ENCODE data around the gene C12orf56.

The C12orf56 gene

GRCh38 chr12:64252681-64253080, 137.9 kb downstream of the C12orf56 start:
- DNase-seq: no peak
- ChIA-PET CTCF (interaction anchor here (0.9 to 1.4 kb wide), 2 partner anchors 9 to 20 kb away, joined by 3 read pairs; no protein-coding TSS in a partner anchor), POLR2A (no interaction called here)
- Histone ChIP-seq H3K9me3 (ENCODE audit: control extremely low read depth in 1 of 5, control insufficient read depth in 4 of 5, insufficient read depth in 2 of 5, low read depth in 1 of 5, low read length in 4 of 5) (no peaks in the 10 kb centered on the region), H3K27me3 (replicated peaks in 2 of 5; ENCODE audit: control insufficient read depth in 4 of 5, insufficient read depth in 5 of 5, low read length in 4 of 5) (no peaks in the 10 kb centered on the region), H3K4me3 (ENCODE audit: control insufficient read depth in 1 of 7, extremely low read depth in 1 of 7, insufficient read depth in 4 of 7, low read depth in 2 of 7, low read length in 6 of 7) (no peak overlapping the region), H3K36me3 (ENCODE audit: control insufficient read depth in 4 of 4, insufficient read depth in 4 of 4, low read length in 3 of 4) (no peaks in the 10 kb centered on the region), H3K4me1 (ENCODE audit: control extremely low read depth in 1 of 4, control insufficient read depth in 4 of 4, insufficient read depth in 4 of 4, low read length in 3 of 4) (peaks cover 0 to 3% (median 0%) of the 10 kb centered on the region in 4 experiments), H3K27ac (ENCODE audit: insufficient read depth in 1 of 2, low read depth in 1 of 2, low read length in 2 of 2, poor library complexity in 1 of 2, severe bottlenecking in 2 of 2) (no peak overlapping the region)
- WGBS (ENCODE audit: insufficient coverage): 100% methylated on average over 1 of the region's 3 CpGs

- H3K4me3 ChIP-seq (ENCODE audit: control insufficient read depth in 1 of 7, extremely low read depth in 1 of 7, insufficient read depth in 4 of 7, low read depth in 2 of 7, low read length in 6 of 7): no peak overlapping the region
- no peaks in the 10 kb centered on the region for H3K27me3 ChIP-seq (replicated peaks in 2 of 5; ENCODE audit: control insufficient read depth in 4 of 5, insufficient read depth in 5 of 5, low read length in 4 of 5)
- CTCF ChIA-PET: interaction anchor here (1.0 to 1.8 kb wide), 2 partner anchors 13 to 400 kb away, joined by 3 to 6 read pairs; partner anchors contain the start of gene SRGAP1
- POLR2A ChIA-PET: interaction anchor here (0.6 kb wide), 1 partner anchor 394 kb away, joined by 3 read pairs; no protein-coding TSS in a partner anchor
- H3K4me1 ChIP-seq (ENCODE audit: control extremely low read depth in 1 of 4, control insufficient read depth in 4 of 4, insufficient read depth in 4 of 4, low read length in 3 of 4): no peaks in the 10 kb centered on the region
- no peak overlapping the region for H3K27ac ChIP-seq (ENCODE audit: insufficient read depth in 1 of 2, low read depth in 1 of 2, low read length in 2 of 2, poor library complexity in 1 of 2, severe bottlenecking in 2 of 2)
- no peak for DNase-seq
- no peaks in the 10 kb centered on the region for H3K9me3 ChIP-seq (ENCODE audit: control extremely low read depth in 1 of 5, control insufficient read depth in 4 of 5, insufficient read depth in 2 of 5, low read depth in 1 of 5, low read length in 4 of 5)
- WGBS (ENCODE audit: insufficient coverage): 100% methylated on average over 3 of the region's 4 CpGs
- H3K36me3 ChIP-seq (ENCODE audit: control insufficient read depth in 4 of 4, insufficient read depth in 4 of 4, low read length in 3 of 4): no peaks in the 10 kb centered on the region
These were observed 146.7 kb downstream of the C12orf56 start for GRCh38 chr12:64243809-64244208.

GRCh38 chr12:64240781-64241180, 149.8 kb downstream of the C12orf56 start:
- POLR2A ChIA-PET: no interaction called here
- H3K9me3 ChIP-seq (ENCODE audit: control extremely low read depth in 1 of 5, control insufficient read depth in 4 of 5, insufficient read depth in 2 of 5, low read depth in 1 of 5, low read length in 4 of 5): no peaks in the 10 kb centered on the region
- H3K27me3 ChIP-seq (replicated peaks in 2 of 5; ENCODE audit: control insufficient read depth in 4 of 5, insufficient read depth in 5 of 5, low read length in 4 of 5): no peaks in the 10 kb centered on the region
- no peak overlapping the region for H3K4me3 ChIP-seq (ENCODE audit: control insufficient read depth in 1 of 7, extremely low read depth in 1 of 7, insufficient read depth in 4 of 7, low read depth in 2 of 7, low read length in 6 of 7)
- H3K27ac ChIP-seq (ENCODE audit: insufficient read depth in 1 of 2, low read depth in 1 of 2, low read length in 2 of 2, poor library complexity in 1 of 2, severe bottlenecking in 2 of 2): no peak overlapping the region
- H3K4me1 ChIP-seq (ENCODE audit: control extremely low read depth in 1 of 4, control insufficient read depth in 4 of 4, insufficient read depth in 4 of 4, low read length in 3 of 4): peaks cover 0 to 2% (median 0%) of the 10 kb centered on the region in 4 experiments
- CTCF ChIA-PET: interaction anchor here (2.1 kb wide), 1 partner anchor 15 kb away, joined by 7 read pairs; no protein-coding TSS in a partner anchor
- H3K36me3 ChIP-seq (ENCODE audit: control insufficient read depth in 4 of 4, insufficient read depth in 4 of 4, low read length in 3 of 4): no peaks in the 10 kb centered on the region
- 100% methylated on average over 3 of the region's 3 CpGs for WGBS (ENCODE audit: insufficient coverage)
- no peak for DNase-seq

GRCh38 chr12:64237382-64237781, 153.2 kb downstream of the C12orf56 start:
- Histone ChIP-seq H3K36me3 (ENCODE audit: control insufficient read depth in 4 of 4, insufficient read depth in 4 of 4, low read length in 3 of 4) (no peaks in the 10 kb centered on the region), H3K9me3 (ENCODE audit: control extremely low read depth in 1 of 5, control insufficient read depth in 4 of 5, insufficient read depth in 2 of 5, low read depth in 1 of 5, low read length in 4 of 5) (no peaks in the 10 kb centered on the region), H3K27me3 (replicated peaks in 2 of 5; ENCODE audit: control insufficient read depth in 4 of 5, insufficient read depth in 5 of 5, low read length in 4 of 5) (no peaks in the 10 kb centered on the region), H3K27ac (ENCODE audit: insufficient read depth in 1 of 2, low read depth in 1 of 2, low read length in 2 of 2, poor library complexity in 1 of 2, severe bottlenecking in 2 of 2) (no peak overlapping the region), H3K4me1 (ENCODE audit: control extremely low read depth in 1 of 4, control insufficient read depth in 4 of 4, insufficient read depth in 4 of 4, low read length in 3 of 4) (peaks cover 0 to 2% (median 0%) of the 10 kb centered on the region in 4 experiments), H3K4me3 (ENCODE audit: control insufficient read depth in 1 of 7, extremely low read depth in 1 of 7, insufficient read depth in 4 of 7, low read depth in 2 of 7, low read length in 6 of 7) (no peak overlapping the region)
- POLR2A ChIA-PET: interaction anchor here (0.7 kb wide), 1 partner anchor 436 kb away, joined by 3 read pairs; no protein-coding TSS in a partner anchor
- CTCF ChIA-PET: interaction anchor here (0.9 to 1.2 kb wide), 3 partner anchors 18 to 406 kb away, joined by 3 to 4 read pairs (median 4); no protein-coding TSS in a partner anchor
- no peak for DNase-seq

GRCh38 chr12:64236549-64236948, 154.0 kb downstream of the C12orf56 start:
- Histone ChIP-seq H3K9me3 (ENCODE audit: control extremely low read depth in 1 of 5, control insufficient read depth in 4 of 5, insufficient read depth in 2 of 5, low read depth in 1 of 5, low read length in 4 of 5) (no peaks in the 10 kb centered on the region), H3K27me3 (replicated peaks in 2 of 5; ENCODE audit: control insufficient read depth in 4 of 5, insufficient read depth in 5 of 5, low read length in 4 of 5) (no peaks in the 10 kb centered on the region), H3K27ac (ENCODE audit: insufficient read depth in 1 of 2, low read depth in 1 of 2, low read length in 2 of 2, poor library complexity in 1 of 2, severe bottlenecking in 2 of 2) (no peak overlapping the region), H3K4me1 (ENCODE audit: control extremely low read depth in 1 of 4, control insufficient read depth in 4 of 4, insufficient read depth in 4 of 4, low read length in 3 of 4) (peaks cover 0 to 2% (median 0%) of the 10 kb centered on the region in 4 experiments), H3K36me3 (ENCODE audit: control insufficient read depth in 4 of 4, insufficient read depth in 4 of 4, low read length in 3 of 4) (no peaks in the 10 kb centered on the region), H3K4me3 (ENCODE audit: control insufficient read depth in 1 of 7, extremely low read depth in 1 of 7, insufficient read depth in 4 of 7, low read depth in 2 of 7, low read length in 6 of 7) (no peak overlapping the region)
- DNase-seq: peak in 1 of 3 donors; percentile 12
- CTCF ChIA-PET: interaction anchor here (0.5 to 1.6 kb wide), 4 partner anchors 8 to 559 kb away, joined by 3 to 5 read pairs (median 4); no protein-coding TSS in a partner anchor
- POLR2A ChIA-PET: interaction anchor here (0.7 kb wide), 1 partner anchor 435 kb away, joined by 3 read pairs; no protein-coding TSS in a partner anchor

GRCh38 chr12:64232196-64232595, 158.4 kb downstream of the C12orf56 start:
- 91% methylated on average over 1 of the region's 1 CpG for WGBS (ENCODE audit: insufficient coverage)
- H3K4me3 ChIP-seq (ENCODE audit: control insufficient read depth in 1 of 7, extremely low read depth in 1 of 7, insufficient read depth in 4 of 7, low read depth in 2 of 7, low read length in 6 of 7): no peak overlapping the region
- H3K27ac ChIP-seq (ENCODE audit: insufficient read depth in 1 of 2, low read depth in 1 of 2, low read length in 2 of 2, poor library complexity in 1 of 2, severe bottlenecking in 2 of 2): no peak overlapping the region
- H3K4me1 ChIP-seq (ENCODE audit: control extremely low read depth in 1 of 4, control insufficient read depth in 4 of 4, insufficient read depth in 4 of 4, low read length in 3 of 4): peaks cover 0 to 2% (median 0%) of the 10 kb centered on the region in 4 experiments
- H3K36me3 ChIP-seq (ENCODE audit: control insufficient read depth in 4 of 4, insufficient read depth in 4 of 4, low read length in 3 of 4): no peaks in the 10 kb centered on the region
- H3K9me3 ChIP-seq (ENCODE audit: control extremely low read depth in 1 of 5, control insufficient read depth in 4 of 5, insufficient read depth in 2 of 5, low read depth in 1 of 5, low read length in 4 of 5): no peaks in the 10 kb centered on the region
- CTCF ChIA-PET: interaction anchor here (1.5 kb wide), 1 partner anchor 21 kb away, joined by 3 read pairs; no protein-coding TSS in a partner anchor
- DNase-seq: no peak
- H3K27me3 ChIP-seq (replicated peaks in 2 of 5; ENCODE audit: control insufficient read depth in 4 of 5, insufficient read depth in 5 of 5, low read length in 4 of 5): no peaks in the 10 kb centered on the region
- POLR2A ChIA-PET: no interaction called here

GRCh38 chr12:64229796-64230195, 160.8 kb downstream of the C12orf56 start:
- Histone ChIP-seq H3K27ac (ENCODE audit: insufficient read depth in 1 of 2, low read depth in 1 of 2, low read length in 2 of 2, poor library complexity in 1 of 2, severe bottlenecking in 2 of 2) (no peak overlapping the region), H3K36me3 (ENCODE audit: control insufficient read depth in 4 of 4, insufficient read depth in 4 of 4, low read length in 3 of 4) (no peaks in the 10 kb centered on the region), H3K4me3 (ENCODE audit: control insufficient read depth in 1 of 7, extremely low read depth in 1 of 7, insufficient read depth in 4 of 7, low read depth in 2 of 7, low read length in 6 of 7) (no peak overlapping the region), H3K4me1 (ENCODE audit: control extremely low read depth in 1 of 4, control insufficient read depth in 4 of 4, insufficient read depth in 4 of 4, low read length in 3 of 4) (no peaks in the 10 kb centered on the region), H3K27me3 (replicated peaks in 2 of 5; ENCODE audit: control insufficient read depth in 4 of 5, insufficient read depth in 5 of 5, low read length in 4 of 5) (no peaks in the 10 kb centered on the region), H3K9me3 (ENCODE audit: control extremely low read depth in 1 of 5, control insufficient read depth in 4 of 5, insufficient read depth in 2 of 5, low read depth in 1 of 5, low read length in 4 of 5) (no peaks in the 10 kb centered on the region)
- 96% methylated on average over 5 of the region's 5 CpGs for WGBS (ENCODE audit: insufficient coverage)
- ChIA-PET POLR2A (no interaction called here), CTCF (no interaction called here)
- no peak for DNase-seq
